Cerebellar nuclear complex (tissue), 1 donor: ENCODE data around the gene MRPL44.
"Not testable (repeated sequence)": the region's sequence is repeated elsewhere in the genome, so short reads cannot be mapped to it uniquely, and the experiment has no call there.

Experiments
- DNase-seq, 2 experiments: peaks; one replicate each; lab custom pipeline; 2025; lab: John Stamatoyannopoulos, UW

MRPL44 gene

DNA sequence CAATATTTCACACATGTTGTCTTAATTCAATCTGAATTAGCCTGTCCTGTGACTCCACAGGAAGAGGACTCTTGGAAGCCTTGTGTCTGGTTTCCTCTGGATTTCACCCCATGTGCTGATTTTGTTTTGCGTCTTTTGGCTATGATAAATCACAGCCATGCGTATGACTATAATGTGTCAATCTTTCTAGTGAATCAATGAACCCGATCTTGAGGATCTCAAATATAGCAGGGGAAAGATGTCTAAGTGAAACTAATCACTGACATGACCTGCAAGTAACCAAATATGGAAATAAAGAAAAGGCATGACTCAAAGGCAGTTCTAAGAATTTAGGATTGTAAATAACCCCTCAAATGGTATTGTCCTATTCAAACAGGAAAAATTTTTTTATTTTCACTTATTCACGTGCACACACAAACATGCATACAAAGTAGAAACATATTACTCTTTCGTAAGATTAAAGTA, 20.4 kb upstream of the MRPL44 start:
- no peak for DNase-seq

DNA sequence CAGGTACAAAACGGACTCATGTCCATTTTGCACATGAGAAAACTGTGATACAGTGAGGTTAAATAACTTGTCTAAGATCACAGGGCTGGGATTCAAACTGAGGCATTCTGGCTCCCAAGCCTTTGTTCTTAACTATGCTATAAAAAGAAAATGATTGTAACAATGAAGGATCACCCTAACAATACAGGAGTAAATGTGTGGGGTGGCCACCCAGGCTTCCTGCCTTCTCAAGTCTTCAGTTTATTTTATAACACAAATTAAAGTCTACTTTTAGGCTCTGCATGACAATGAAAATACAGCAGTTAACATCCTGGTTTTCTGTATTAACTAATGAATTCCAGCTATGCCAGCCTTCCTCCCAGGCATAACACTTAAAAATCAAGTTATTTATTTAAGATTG, 19.7 kb upstream of the MRPL44 start:
- no peak for DNase-seq

DNA sequence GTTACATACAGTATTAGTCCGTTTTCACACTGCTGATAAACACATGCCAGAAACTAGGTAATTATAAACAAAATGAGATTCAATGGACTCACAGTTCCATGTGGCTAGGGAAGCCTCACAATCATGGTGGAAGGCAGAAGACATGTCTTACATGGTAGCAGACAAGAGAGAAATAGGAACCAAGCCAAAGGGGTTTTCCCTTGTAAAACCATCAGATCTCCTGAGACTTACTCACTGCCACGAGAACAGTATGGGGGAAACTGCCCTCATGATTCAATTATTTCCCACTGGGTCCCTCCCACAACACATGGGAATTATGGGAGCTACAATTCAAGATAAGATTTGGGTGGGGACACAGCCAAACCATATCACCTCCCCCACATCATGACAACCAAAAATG, 17.8 kb upstream of the MRPL44 start:
- not testable (repeated sequence) for DNase-seq

DNA sequence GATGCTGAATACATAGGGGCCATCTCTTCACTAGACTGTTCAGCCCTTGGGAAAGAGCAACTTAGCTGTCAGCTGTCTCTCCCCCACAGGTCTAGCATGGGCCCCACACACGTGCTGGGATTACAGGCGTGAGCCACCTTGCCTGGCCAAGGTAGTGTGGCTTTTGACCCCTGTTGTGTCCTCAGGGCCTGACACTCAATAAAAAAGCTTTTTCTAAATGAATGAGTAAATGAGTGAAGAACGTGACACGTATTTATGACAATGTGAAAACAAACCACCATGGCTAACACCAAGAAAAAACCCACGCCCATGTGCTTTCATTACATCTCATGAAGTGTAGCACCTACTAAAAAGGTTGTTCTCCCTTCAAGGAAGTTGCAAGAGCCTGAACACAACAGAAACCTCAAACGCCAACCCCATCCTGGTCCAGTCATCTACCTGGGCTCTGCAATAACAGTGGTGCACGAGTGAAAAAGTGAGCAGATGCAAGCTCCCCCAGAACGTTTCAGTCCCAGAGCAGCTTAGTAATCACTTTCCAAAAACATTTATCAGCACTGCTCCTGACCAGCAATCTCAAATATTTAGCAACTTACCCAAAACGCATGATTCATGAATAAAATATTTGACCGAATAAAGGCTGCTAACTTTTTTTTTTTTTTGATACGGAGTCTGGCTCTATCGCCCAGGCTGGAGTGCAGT, 15.5 kb upstream of the MRPL44 start:
- DNase-seq, result no peak

DNA sequence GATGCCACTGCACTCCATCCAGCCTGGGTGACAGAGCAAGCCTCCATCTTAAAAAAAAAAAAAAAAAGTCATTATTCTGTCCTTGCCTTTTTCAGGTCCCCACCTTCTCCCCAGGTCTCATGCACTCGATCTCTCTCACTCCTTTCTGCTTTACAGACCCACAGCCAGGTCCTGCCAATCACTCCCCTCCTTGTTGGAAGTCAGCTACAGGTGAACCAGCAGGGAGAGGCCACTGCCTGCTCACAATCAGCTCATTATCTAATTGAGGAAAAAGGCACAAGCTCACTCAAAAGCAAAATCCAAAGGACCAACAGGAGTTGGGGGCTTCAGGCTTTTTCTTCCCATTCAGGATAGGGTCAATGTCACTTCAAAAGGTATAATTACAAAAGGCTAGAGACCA, 14.1 kb upstream of the MRPL44 start:
- DNase-seq, result no peak

DNA sequence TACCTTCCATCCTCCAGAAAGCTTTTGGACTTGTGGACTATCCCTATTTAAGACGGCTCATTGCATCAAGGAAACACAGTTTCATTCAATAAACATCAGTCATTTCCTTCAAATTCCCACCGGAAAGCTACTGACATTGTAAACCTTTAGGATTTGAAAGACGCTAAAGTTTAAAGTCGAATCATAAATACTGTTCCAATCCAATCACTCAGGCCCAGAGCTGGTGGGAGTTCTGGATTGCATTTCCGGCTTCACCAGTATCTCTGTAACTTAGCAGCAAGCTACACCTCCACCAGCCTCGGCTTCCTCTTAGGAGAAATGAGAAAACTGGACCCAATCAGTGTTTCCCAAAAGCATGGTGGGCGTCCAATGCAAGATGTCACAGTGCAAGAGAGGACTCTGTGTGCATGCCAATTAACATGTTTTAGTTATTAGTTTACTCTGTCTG, 13.7 kb upstream of the MRPL44 start:
- DNase-seq, result no peak

DNA sequence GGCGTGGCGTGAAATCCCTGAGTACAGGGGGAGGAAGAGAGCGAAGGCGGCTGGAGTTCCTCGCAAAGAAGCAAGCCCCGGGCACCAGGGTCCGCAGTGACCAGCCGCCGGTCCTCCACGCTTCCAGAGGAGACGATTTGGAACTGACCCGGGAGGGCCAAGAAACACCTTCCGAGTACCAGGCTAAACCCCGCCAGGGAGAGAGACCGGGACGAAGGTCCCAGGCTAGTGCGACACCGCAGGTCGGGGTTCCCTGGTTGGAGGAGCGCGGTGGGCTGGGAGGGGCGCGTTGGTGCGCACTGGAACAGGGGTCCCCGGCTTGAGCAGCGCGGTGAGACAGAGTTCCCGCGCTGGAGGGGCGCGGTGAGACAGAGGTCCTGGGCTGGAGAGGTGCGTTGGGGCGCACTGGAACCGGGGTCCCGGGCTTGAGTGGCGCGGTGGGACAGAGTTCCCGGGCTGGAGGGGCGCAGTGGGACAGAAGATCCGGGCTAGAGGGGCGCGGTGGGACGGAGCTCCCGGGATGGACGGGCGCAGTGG, 13.0 kb upstream of the MRPL44 start:
- no peak for DNase-seq

DNA sequence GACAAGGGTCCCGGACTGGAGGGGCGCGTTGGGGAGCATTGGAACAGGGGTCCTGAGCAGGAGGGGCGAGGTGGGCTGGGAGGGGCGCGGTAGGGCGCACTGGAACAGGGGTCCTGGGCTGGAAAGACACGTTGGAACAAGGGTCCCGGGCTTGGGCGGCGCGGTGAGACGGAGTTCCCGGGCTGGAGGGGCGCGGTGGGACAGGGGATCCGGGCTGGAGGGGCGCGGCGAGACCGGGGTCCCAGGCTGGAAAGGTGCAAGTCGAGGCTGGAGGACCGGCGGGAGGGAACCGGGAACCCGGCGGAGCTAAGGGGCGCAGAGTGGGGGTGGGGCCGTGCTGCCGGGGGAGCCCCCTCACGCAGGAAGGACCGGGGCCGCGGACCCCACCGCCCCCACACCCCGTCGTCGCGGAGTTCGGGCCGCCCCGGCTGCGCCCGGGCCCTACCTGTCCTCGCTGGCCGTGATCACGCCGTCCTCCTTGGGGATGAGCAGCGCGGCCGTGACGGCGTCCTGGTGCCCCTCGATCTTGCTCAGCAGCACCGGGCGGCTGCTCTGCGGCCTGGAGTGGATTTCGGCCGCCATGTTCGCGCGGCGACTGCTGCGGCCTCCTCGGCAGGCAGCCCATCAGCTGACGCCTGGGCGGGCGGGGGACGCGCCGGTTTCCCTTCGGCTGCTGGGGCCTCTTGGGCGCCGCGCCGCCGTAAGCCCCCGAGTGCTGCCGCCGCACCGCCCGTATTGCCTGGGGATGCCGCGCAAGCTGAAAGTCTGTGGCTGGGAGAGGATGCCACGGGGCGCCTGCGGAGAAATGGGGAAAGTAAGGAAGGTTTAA, 12.3 kb upstream of the MRPL44 start, which contains the start of gene WDFY1:
Gene WDFY1 (minus strand): TSS at position 633 of the 829 bp plus-strand sequence. CDS start 51 bp downstream, at position 582.
- DNase-seq, result peak; percentile 9 to 63

DNA sequence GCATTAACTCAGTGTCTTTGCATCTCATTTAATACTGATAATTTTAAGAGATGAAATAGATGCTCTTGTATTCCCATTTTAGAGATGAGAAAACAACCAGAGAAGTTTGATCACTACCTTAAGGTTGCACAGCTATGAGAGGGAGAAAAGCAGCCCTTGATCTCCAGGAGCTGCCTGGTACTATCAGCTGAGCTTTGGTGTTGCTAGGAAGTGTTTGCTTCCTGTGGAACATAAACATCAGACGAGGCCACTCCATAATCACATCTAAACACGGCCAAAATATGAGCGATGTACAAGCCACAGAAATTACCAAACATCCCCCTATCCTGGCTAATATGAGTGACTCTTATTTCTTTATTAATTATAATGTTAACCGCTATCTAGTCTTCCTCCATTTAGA, 11.5 kb upstream of the MRPL44 start:
- no peak for DNase-seq

DNA sequence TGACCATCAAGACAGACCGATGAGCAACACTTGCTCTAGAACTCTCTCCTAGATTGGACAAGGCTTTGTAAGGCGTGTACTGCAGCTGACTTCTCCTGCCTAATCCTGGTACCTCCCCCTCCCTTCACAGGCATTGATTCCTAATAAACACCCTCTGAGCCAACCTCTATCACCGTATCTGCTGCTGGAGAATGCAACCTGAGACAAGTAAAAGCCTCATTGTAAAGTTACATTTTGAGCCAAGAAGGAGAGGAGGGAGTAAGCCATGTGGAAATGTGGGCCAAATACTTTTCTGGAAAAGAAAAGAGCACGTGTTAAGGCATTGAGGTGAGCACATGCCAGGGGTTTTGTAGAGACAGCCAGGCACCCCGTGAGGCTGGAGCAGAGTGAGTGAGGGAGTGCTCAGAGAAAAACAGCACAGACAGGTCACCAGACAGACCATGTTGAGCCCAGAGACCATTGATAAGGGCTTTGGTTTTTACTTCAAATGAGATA, 9.5 kb upstream of the MRPL44 start:
- DNase-seq, result no peak

DNA sequence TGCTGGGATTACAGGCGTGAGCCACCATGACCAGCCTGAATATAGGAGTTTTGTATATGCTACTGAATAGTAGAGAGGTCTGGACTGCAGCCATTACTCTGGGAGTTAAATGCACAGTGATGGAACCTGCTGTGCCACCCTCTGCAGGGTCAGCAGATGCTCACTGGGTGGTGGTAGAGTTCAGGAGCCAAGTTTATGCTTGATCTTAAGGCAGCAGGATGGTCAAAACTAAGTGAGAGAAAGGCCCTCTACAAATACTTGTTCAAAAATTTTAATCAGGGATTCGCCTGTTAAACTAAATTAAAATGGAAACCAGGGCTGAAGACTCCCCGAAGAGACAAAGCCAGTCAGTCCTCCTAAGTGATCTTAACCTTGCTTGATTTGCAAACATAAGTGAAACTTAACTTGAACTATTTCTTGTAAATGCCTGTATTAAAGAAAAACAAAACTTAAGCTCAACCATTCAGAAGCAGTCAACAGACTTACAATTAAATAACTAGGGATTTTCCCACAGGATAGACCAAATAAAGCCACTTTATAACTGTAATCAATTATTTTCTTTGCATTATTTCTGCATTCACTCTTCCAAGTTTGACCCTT, 7.9 kb upstream of the MRPL44 start:
- DNase-seq, result no peak

DNA sequence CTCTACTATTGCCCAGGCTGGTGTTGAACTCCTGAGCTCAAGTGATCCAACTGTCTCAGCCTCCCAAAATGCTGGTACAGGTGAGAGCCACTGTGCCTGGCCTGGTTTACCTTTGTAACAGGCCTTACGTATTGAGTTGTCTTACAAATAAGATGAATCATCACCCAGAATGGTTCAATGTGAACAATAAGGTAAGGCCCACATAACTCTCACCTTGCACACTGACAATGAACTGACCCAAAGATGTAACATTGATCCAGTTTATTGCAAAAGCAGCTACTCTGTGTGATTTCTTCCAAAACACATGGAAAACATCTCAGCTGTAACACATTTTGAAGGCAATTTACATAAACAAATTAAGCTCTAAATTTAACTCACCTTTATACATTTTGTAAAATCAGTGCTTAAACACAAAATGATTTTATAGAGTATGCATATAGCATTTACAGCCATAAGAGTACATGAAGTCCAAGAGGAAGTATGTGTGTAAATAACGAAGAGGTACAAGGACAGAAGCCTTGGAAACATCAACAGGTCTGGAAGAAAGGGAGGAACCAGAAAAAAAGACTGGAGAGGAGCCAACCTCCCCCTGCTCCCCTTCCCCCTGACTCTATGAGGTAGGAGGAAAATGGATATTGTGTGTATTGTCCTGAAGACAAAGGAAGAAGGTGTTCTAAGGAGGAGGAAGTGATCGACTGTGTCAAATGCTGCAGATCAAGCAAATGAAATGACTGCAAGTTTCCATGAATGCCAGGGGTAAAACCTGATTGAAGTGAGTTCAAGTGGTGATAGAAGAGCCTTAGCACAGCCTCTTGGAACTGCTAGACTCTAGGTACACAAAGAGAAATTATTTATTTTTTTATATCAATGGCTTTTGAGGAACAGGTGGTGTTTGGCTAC, 6.6 kb upstream of the MRPL44 start:
- no peak for DNase-seq

DNA sequence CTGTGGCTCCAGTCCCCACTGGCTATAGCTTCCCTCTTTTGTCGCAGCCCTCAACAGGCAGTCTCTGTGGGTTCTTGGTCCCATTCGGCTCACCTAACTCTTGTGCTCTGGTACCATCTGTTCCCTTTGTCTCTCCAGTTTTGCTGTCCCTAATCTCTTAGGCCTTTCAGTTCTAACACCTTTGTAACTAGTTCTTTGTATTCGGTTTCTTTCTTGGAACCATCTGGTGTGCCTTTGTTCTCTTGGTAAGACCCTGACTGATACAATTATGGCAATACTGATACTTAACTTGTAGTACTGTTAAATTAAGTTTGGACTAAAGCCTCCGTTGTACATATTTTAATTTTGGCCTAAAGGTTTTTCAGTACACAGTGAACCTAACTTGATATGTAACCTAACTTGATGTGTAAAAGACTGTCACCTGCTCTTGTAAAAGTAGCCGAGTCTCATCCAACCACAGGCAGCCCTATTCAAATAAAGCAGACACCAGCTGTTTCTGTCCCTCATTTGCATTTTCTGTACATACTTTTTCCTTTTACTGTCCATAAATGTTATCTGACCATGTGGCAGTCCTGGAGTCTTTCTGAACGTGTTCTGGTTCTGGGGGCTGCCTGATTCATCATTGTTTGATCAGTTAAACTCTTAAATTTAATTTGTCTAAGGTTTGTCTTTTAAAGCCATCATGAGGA, 4.8 kb upstream of the MRPL44 start:
- DNase-seq, result no peak

DNA sequence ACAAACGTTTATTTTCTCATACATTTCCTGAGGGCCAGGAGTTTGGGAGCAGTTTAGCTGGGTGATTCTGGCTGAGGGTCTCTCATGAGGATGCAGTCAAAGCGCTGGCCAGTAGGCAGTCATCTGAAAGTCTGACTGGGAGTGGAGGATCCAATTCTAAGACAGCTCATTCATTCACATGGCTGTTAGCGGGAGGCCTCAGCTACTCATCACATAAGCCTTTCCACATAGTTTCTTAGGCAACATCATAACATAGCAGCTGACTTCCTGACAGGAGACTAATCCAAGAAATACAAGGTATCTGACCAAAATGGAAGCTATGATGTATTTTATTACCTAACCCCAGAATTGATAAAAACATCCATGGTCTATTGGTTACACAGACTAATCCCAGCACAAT, 2.9 kb upstream of the MRPL44 start:
- no peak for DNase-seq

DNA sequence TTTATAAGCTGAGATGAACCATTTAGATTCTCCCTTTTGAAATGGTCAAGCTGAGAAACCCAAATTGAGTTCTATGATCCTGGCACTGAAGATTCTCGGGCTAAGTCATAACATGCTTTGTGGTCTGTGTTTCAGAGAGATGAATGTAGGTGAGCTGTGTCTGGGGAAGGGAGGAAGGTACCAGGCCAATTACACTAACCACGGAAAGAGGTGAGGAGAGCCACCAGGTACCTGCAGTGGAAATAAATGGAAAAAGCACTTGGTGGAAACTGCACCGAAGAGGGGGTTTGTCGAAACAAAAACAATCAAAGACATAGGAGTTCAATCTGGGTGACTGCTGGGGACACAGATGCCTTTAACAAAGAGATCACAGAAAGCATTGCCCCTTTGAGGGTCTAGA, 963 bp upstream of the MRPL44 start:
- no peak for DNase-seq

DNA sequence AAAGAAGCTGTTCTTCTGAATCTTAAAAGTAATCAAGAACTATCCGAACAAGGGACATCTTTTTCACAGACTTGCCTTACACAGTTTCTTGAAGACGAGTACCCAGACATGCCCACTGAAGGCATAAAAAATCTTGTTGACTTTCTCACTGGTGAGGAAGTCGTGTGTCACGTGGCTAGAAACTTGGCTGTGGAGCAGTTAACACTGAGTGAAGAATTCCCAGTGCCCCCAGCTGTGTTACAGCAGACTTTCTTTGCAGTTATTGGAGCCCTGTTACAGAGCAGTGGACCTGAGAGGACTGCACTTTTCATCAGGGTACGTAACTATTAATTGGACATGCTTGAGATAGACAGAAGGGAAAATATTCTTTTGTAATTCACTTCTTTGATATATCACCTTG, 2.4 kb downstream of the MRPL44 start:
- no peak for DNase-seq

DNA sequence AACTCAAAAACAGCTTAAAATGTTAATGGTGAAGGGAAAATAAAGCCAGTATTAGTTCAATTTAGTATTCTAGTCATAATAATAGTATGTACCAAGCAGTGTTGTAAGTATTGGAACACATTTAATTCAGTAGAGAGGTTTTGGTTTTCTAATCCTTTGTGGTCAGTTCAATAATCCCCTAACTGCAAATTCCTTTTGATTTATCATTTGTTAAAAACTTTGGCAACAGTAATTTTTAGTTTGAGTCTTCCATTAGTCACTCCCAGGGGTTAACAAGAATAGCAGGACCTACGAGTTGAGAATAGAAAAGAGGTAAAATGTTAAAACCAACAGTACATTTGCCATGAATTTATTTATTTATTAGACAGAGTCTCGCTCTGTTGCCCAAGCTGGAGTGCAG, 10.7 kb downstream of the MRPL44 start:
- DNase-seq, result no peak

DNA sequence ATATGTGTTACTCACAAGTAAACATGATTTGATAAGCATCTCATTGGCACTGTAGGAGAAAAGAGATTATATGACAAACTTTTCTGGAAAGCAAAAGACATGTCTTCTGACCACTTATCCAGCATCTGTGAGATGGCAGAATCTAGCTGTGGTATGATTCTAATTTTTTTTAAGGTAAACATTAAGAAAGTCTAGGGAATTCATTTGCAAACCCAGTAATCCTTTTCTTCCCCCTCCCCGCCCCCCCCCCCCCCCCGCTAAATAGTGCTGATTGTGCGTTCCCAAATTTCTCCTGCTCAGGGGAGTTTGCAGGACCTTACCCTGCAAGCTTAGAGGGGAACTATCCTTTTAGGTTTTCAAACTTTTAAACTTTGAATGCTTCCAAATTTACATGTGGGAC, 12.1 kb downstream of the MRPL44 start:
- no peak for DNase-seq

DNA sequence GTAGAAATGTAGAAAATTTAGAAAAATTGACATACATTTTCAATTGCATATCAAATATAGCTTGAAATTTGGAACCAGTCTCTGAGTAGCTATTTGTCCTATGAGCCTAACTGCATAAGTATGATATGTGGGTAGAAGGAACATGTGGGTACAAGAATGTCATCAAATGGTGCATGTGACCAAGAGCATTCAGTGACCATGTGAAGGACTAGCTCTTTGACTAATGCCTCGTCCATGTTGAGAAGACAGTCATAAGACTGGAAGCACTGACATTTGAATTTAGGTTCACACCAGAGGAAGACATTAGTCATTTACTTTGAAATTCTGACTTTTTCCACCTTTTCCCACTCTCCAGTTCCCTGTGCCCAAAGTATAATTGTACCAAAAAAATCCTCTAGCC, 12.6 kb downstream of the MRPL44 start:
- no peak for DNase-seq

DNA sequence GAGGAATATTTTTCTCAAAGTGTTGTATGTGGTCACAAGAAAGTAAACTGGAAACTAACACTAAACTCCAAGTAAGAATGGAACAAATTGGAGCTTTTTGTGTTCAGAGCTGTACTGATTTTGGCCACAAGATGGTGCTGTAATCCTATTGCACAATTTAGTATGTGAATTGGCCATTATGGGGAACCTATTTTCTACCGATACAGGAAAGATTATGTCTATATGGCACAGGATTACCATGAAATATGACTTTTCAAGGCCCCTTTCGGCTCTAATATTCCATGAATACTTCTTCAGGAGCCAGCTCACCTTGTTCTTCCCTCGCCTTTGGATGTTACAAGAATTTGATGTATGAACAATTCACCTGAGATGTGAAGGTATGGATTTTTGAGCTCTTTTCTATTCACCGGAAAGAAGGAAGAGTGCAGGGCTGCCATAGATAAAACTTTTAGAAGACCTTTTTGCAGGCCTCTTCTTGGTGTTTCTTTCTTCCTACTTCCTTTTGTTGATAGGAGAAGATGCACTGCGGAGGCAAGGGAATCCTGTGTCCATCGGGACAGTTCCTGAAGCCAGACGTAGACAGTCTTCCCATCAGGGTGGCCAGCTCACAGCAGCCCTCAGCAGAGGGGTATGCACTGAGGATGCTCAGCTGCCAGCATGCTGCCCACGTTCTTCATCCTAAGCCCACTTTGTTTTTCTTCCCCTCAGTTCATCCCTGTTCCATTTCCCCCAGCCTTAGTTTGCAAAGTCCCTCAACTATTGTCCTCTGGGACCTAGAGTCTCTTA, 13.3 kb downstream of the MRPL44 start:
- DNase-seq, result no peak
